ENCODE data around the gene MRPS11. TPM values are rescaled to one million over a fixed set of nuclear protein-coding genes. Genes with fewer than 3 reads are reported as not detected.
A peak's percentile ranks its signal among the peaks of the same experiment; 100 is the strongest.

Gene MRPS11
- total and polyA plus RNA-seq, 8 donors = 14.3 to 85.5 (median 42.3) TPM

DNA sequence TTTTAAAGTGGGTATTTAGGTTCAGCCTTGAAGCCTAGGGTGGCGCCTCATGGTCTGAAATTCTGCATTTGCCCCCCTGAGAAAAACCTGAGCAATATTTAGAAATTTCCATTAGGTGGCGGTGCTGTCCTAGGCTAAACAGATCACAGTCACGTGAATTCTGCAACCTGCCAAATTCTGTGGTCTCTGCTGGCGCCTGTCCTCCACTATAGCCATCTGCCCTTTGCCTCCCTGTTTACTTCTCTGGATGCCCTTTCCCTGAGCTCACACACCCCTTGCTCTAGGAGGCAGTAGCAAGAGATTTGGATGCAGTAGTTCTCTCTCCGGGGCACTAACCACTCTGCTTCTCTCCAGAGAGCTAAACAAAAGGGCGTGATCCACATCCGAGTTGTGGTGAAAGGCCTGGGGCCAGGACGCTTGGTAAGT lies 9.1 kb downstream of the MRPS11 start:
- WGBS, 5 donors = 32 to 54% (median 48%) methylated on average over 8 of the region's 8 CpGs
- TF ChIP-seq POLR2AphosphoS5 (IDR thresholded peaks at IDR 0.05) (peak in 1 of 3 donors; percentile 13), EP300 (IDR thresholded peaks at IDR 0.05) (no peak), POLR2A (IDR thresholded peaks at IDR 0.05) (no peak)
- TF ChIP-seq, protein P1, sequence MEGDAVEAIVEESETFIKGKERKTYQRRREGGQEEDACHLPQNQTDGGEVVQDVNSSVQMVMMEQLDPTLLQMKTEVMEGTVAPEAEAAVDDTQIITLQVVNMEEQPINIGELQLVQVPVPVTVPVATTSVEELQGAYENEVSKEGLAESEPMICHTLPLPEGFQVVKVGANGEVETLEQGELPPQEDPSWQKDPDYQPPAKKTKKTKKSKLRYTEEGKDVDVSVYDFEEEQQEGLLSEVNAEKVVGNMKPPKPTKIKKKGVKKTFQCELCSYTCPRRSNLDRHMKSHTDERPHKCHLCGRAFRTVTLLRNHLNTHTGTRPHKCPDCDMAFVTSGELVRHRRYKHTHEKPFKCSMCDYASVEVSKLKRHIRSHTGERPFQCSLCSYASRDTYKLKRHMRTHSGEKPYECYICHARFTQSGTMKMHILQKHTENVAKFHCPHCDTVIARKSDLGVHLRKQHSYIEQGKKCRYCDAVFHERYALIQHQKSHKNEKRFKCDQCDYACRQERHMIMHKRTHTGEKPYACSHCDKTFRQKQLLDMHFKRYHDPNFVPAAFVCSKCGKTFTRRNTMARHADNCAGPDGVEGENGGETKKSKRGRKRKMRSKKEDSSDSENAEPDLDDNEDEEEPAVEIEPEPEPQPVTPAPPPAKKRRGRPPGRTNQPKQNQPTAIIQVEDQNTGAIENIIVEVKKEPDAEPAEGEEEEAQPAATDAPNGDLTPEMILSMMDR (IDR thresholded peaks at IDR 0.05) = peak in 4 of 7 experiments; percentile 21 to 65 (median 50)
- peaks cover 9 to 98% (median 83%) of the 10 kb centered on the region in 4 donors for H3K36me3 ChIP-seq
- H3K4me1 ChIP-seq = peaks cover 0 to 22% (median 8%) of the 10 kb centered on the region in 4 donors
- H3K27me3 ChIP-seq = no peaks in the 10 kb centered on the region
- no peak overlapping the region for H3K4me3 ChIP-seq
- peak; percentile 45 to 71 for DNase-seq
- H3K9me3 ChIP-seq = no peaks in the 10 kb centered on the region
- peak overlapping the region in 1 of 5 donors; percentile 31 for H3K27ac ChIP-seq
- intact Hi-C loops (cut with DNase I; ENCODE audit: low total_unique reads) = loop anchor here (10.0 kb wide), 1 partner anchor 138 kb away; no protein-coding TSS in a partner anchor

DNA sequence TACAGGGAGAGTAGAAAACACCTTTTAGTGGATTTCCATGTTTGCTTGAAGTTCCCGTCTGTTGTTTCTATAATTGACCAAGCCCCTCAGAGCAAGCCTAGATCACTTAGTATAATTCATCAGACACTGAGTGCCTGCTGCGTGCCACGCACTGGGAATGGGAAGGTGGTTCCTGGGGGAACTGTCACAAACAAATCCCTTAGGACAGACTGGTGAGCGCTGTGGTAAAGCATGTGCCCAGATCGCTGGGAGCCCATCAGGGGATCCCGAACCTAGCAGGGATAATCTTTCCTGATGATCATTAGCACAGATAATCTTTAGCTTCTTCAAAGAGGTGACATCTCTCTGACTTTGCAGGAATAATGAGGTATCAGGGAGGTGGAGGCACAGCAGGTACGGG lies 9.6 kb downstream of the MRPS11 start:
- DNase-seq = no peak
- WGBS, 5 donors = 80 to 92% (median 88%) methylated on average over 7 of the region's 7 CpGs
- intact Hi-C loops (cut with DNase I; ENCODE audit: low total_unique reads) = loop anchor here (10.0 kb wide), 1 partner anchor 138 kb away; no protein-coding TSS in a partner anchor
- Histone ChIP-seq H3K36me3 (peaks cover 9 to 94% (median 80%) of the 10 kb centered on the region in 4 donors), H3K9me3 (no peaks in the 10 kb centered on the region), H3K4me3 (no peak overlapping the region), H3K4me1 (peaks cover 0 to 22% (median 8%) of the 10 kb centered on the region in 4 donors), H3K27ac (peak overlapping the region in 1 of 5 donors; percentile 31), H3K27me3 (no peaks in the 10 kb centered on the region)
- TF ChIP-seq, protein P1 (IDR thresholded peaks at IDR 0.05) = no peak
- no peak for TF ChIP-seq POLR2A (IDR thresholded peaks at IDR 0.05)
- no peak for TF ChIP-seq EP300 (IDR thresholded peaks at IDR 0.05)
- no peak for TF ChIP-seq POLR2AphosphoS5 (IDR thresholded peaks at IDR 0.05)

DNA sequence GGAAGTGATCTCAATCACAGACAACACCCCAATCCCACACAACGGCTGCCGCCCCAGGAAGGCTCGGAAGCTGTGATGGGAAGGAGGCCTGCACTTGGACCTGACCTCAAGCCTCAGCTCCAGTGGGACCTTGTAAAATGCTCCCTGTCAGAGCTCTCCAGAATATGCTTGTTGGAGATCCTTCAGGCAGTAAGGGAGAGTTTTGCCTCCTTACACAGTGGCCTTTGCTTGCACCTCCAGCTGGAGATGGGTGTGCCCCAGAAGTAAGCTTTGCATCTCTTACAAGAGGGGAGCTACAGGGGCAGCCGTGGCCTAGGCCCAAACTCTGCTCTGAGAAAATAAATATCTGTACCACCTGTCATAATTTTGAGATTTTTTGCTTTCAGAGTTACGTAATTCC lies 10.4 kb downstream of the MRPS11 start:
- no peak for TF ChIP-seq EP300 (IDR thresholded peaks at IDR 0.05)
- TF ChIP-seq, protein P1 (IDR thresholded peaks at IDR 0.05) = no peak
- TF ChIP-seq POLR2A (IDR thresholded peaks at IDR 0.05) = no peak
- no peak for TF ChIP-seq POLR2AphosphoS5 (IDR thresholded peaks at IDR 0.05)
- DNase-seq = no peak
- Histone ChIP-seq H3K27ac (no peak overlapping the region), H3K27me3 (no peaks in the 10 kb centered on the region), H3K4me3 (no peak overlapping the region), H3K9me3 (no peaks in the 10 kb centered on the region), H3K36me3 (peaks cover 6 to 86% (median 72%) of the 10 kb centered on the region in 4 donors), H3K4me1 (peaks cover 0 to 22% (median 8%) of the 10 kb centered on the region in 4 donors)
- 87 to 95% (median 92%) methylated on average over 5 of the region's 5 CpGs for WGBS, 5 donors
- intact Hi-C loops (cut with DNase I; ENCODE audit: low total_unique reads) = loop anchor here (10.0 kb wide), 1 partner anchor 137 kb away; no protein-coding TSS in a partner anchor

DNA sequence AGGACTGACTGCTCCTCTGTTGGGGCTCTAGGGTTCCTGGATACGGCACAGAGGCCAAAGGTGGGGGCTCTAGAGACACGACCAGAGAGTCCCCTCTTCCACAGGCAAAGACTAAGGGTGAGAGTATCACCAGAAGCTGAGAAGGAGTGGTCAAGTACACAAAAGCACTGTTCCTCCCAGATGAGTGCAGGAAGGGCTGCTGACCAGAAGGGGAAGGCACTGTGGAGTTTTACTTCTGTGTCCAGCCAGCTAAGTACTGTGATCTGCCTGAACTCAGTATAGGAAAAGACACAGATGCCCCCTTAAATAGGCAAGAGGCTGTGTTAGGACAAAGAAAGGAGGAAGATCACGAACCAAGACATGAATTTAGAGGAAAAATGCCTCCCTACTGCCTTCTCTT lies 11.7 kb downstream of the MRPS11 start:
- TF ChIP-seq POLR2A (IDR thresholded peaks at IDR 0.05) (no peak), EP300 (IDR thresholded peaks at IDR 0.05) (no peak), POLR2AphosphoS5 (IDR thresholded peaks at IDR 0.05) (no peak)
- TF ChIP-seq, protein P1 (IDR thresholded peaks at IDR 0.05) = no peak

More for the DNA sequence above, 11.7 kb downstream of the MRPS11 start:
- Histone ChIP-seq H3K36me3 (peaks cover 0 to 74% (median 59%) of the 10 kb centered on the region in 4 donors), H3K9me3 (no peaks in the 10 kb centered on the region), H3K4me1 (peaks cover 0 to 14% (median 8%) of the 10 kb centered on the region in 4 donors), H3K27me3 (no peaks in the 10 kb centered on the region), H3K4me3 (no peak overlapping the region), H3K27ac (no peak overlapping the region)
- no peak for DNase-seq
- 59 to 91% (median 82%) methylated on average over 3 of the region's 3 CpGs for WGBS, 5 donors
- intact Hi-C loops (cut with DNase I; ENCODE audit: low total_unique reads) = loop anchor here (10.0 kb wide), 1 partner anchor 136 kb away; no protein-coding TSS in a partner anchor

All from stomach (tissue), 9 donors.